Caco-2 (cell line): Measurements from ENCODE around the gene UNC5A. TPM values are rescaled to one million over a fixed set of nuclear protein-coding genes. Genes with fewer than 3 reads are reported as not detected.

Source experiments
- BruUV-seq: library from RNA; stranded (reverse); fragments of 400-500 nt; replicated peaks from 2 replicates; lab custom pipeline; 2021; lab: Mats Ljungman, UMichigan
- CTCF ChIA-PET: fragments of 300-600 bp; sonication (Branson Sonifier 250); formaldehyde crosslinking; loops from one replicate; lab custom pipeline; 2022; ENCODE audit warnings: antibody characterized with exemption; lab: Charles Lee
- POLR2A ChIA-PET: fragments of 300-600 bp; sonication (Branson Sonifier 250); formaldehyde crosslinking; loops from one replicate; lab custom pipeline; 2022; ENCODE audit warnings: antibody characterized with exemption; lab: Charles Lee
- DNase-seq, 2 experiments: peaks; one replicate each; pipeline versions ENCODE4 v3.0.0 to v3.0.0-alpha.2; 2020 to 2022
- H3K27me3 ChIP-seq: replicated peaks from 2 replicates; pipeline ENCODE4 v1.6.0; 2011; ENCODE audit warnings: low read length; ENCODE audit not compliant: control insufficient read depth, insufficient read depth
- H3K36me3 ChIP-seq: 2 replicates; pipeline ENCODE4 v1.5.1; 2011; ENCODE audit warnings: low read length; ENCODE audit not compliant: control insufficient read depth, insufficient read depth
- H3K4me1 ChIP-seq: fragments of 250-450 bp; sonication (Bioruptor Pico); 2 replicates; pipeline ENCODE4 v1.5.1; 2020; ENCODE audit warnings: mild to moderate bottlenecking
- H3K4me3 ChIP-seq: 2 replicates; pipeline ENCODE4 v1.5.1; 2011; ENCODE audit warnings: low read depth, mild to moderate bottlenecking, control low read depth, low read length
- H3K9me3 ChIP-seq: fragments of 250-450 bp; sonication (Bioruptor Pico); 2 replicates; pipeline ENCODE4 v1.5.1; 2020; ENCODE audit warnings: mild to moderate bottlenecking, moderate library complexity
- H3K27ac Mint-ChIP-seq: one replicate; pipeline ENCODE4 v1.8.0; 2022; ENCODE audit warnings: mixed read lengths; ENCODE audit not compliant: unreplicated experiment
- H3K27me3 Mint-ChIP-seq: one replicate; pipeline ENCODE4 v1.8.0; 2022; ENCODE audit warnings: mixed read lengths; ENCODE audit not compliant: insufficient read depth, unreplicated experiment
- H3K36me3 Mint-ChIP-seq: one replicate; pipeline ENCODE4 v1.8.0; 2022; ENCODE audit warnings: mild to moderate bottlenecking, mixed read lengths; ENCODE audit not compliant: insufficient read depth, unreplicated experiment
- H3K4me1 Mint-ChIP-seq: one replicate; pipeline ENCODE4 v1.8.0; 2022; ENCODE audit warnings: low read depth, mixed read lengths; ENCODE audit not compliant: unreplicated experiment
- H3K4me3 Mint-ChIP-seq: one replicate; pipeline ENCODE4 v1.8.0; 2022; ENCODE audit warnings: mild to moderate bottlenecking, moderate library complexity, mixed read lengths; ENCODE audit not compliant: unreplicated experiment
- H3K9me3 Mint-ChIP-seq: one replicate; pipeline ENCODE4 v1.8.0; 2022; ENCODE audit warnings: mixed read lengths; ENCODE audit not compliant: unreplicated experiment
- intact Hi-C: fragments of 100-400 bp; cut with micrococcal nuclease; formaldehyde crosslinking; loops from one replicate; pipeline ENCODE4 v1.10.0; 2022; ENCODE audit not compliant: unreplicated experiment
- total RNA-seq: library from RNA; stranded (reverse); gene quantifications from 2 replicates; pipeline ENCODE4 v1.2.3, GENCODE V29; 2022
- TF ChIP-seq, protein P1 (sequence below), 2 experiments: fragments of 200-600 bp in 1 of 2; IDR thresholded peaks; 1 replicate in 1 of 2; 2 replicates in 1 of 2; pipeline versions ENCODE4 v1.5.1 to v1.8.0; 2011 to 2022; ENCODE audit warnings: antibody characterized with exemption in 1 of 2, control low read depth in 1 of 2, inconsistent platforms in 1 of 2, low read depth in 1 of 2, low read length in 1 of 2, mild to moderate bottlenecking in 1 of 2, moderate library complexity in 1 of 2; ENCODE audit not compliant: insufficient read depth in 1 of 2, severe bottlenecking in 1 of 2, unreplicated experiment in 1 of 2

Gene UNC5A
- total RNA-seq, 1 experiment from 2014 or later, result not detected

DNA sequence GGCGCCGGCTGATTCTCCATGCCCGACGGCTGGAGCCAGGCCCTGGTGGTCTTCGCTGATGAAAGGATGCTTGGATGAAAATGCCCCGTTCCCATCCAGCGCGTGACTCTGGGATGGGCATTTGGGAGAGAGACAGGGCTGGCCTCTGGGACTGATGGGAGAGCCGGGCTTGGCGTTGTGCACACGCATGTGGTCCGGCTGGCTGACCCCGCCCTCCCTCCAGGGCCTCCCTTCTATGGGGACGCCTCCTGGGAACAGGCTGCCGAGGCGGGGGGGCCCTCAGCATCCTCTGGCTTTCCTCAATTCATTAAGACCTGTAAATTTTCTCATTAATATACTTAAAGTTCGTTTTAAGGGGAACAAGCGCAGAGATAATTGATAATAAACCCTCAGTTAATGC is 36.8 kb downstream of the UNC5A start:
- Mint-ChIP-seq H3K36me3 (peaks cover 8% of the 10 kb centered on the region), H3K4me3 (no peak overlapping the region), H3K27me3 (peaks cover 12% of the 10 kb centered on the region), H3K4me1 (no peaks in the 10 kb centered on the region), H3K27ac (no peak overlapping the region), H3K9me3 (no peaks in the 10 kb centered on the region)
- BruUV-seq, result no TSS peak
- no peaks in the 10 kb centered on the region for H3K27me3 ChIP-seq
- no peaks in the 10 kb centered on the region for H3K4me1 ChIP-seq
- ChIA-PET POLR2A (no interaction called here), CTCF (no interaction called here)
- no peak for DNase-seq
- no peaks in the 10 kb centered on the region for H3K36me3 ChIP-seq
- no peaks in the 10 kb centered on the region for H3K9me3 ChIP-seq
- TF ChIP-seq, protein P1, sequence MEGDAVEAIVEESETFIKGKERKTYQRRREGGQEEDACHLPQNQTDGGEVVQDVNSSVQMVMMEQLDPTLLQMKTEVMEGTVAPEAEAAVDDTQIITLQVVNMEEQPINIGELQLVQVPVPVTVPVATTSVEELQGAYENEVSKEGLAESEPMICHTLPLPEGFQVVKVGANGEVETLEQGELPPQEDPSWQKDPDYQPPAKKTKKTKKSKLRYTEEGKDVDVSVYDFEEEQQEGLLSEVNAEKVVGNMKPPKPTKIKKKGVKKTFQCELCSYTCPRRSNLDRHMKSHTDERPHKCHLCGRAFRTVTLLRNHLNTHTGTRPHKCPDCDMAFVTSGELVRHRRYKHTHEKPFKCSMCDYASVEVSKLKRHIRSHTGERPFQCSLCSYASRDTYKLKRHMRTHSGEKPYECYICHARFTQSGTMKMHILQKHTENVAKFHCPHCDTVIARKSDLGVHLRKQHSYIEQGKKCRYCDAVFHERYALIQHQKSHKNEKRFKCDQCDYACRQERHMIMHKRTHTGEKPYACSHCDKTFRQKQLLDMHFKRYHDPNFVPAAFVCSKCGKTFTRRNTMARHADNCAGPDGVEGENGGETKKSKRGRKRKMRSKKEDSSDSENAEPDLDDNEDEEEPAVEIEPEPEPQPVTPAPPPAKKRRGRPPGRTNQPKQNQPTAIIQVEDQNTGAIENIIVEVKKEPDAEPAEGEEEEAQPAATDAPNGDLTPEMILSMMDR (IDR thresholded peaks at IDR 0.05; ENCODE audit: insufficient read depth in 1 of 2, low read depth in 1 of 2, low read length in 1 of 2, severe bottlenecking in 1 of 2, unreplicated experiment in 1 of 2), result no peak
- intact Hi-C loops, result no loop called here
- H3K4me3 ChIP-seq, result no peak overlapping the region

DNA sequence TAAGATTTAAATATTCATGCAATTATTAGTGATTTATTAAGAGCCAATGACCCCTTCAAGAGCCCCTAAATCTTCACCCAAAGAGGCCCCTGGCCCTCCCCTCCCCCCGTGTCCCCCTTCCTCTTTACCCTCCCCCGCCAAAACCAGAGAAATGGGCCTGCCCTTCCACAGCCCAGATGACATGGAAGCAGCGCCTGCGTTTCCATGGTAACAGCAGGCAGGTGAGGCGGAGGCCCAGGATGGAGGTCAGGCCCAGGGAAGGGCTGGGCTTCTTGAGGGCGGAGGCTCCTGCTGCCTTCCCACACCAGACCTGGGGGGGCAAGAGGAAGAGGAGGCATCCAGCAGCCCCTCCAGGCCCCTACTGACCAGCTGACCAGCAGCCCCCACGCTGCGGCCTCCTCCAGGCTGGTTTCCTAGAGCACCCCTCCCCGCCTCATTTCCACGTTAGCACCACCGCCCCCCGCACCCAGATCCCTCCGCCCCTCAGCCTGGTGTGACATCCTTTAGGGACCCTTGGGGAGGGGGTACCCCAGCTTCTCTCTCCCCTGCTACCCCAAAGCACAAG is 37.4 kb downstream of the UNC5A start:
- Mint-ChIP-seq H3K27ac (no peak overlapping the region), H3K36me3 (peaks cover 8% of the 10 kb centered on the region), H3K27me3 (peaks cover 12% of the 10 kb centered on the region), H3K9me3 (no peaks in the 10 kb centered on the region), H3K4me3 (no peak overlapping the region), H3K4me1 (no peaks in the 10 kb centered on the region)
- Histone ChIP-seq H3K27me3 (no peaks in the 10 kb centered on the region), H3K36me3 (no peaks in the 10 kb centered on the region), H3K4me1 (no peaks in the 10 kb centered on the region), H3K9me3 (no peaks in the 10 kb centered on the region), H3K4me3 (no peak overlapping the region)
- no TSS peak for BruUV-seq
- intact Hi-C loops, result no loop called here
- TF ChIP-seq, protein P1 (IDR thresholded peaks at IDR 0.05; ENCODE audit: insufficient read depth in 1 of 2, low read depth in 1 of 2, low read length in 1 of 2, severe bottlenecking in 1 of 2, unreplicated experiment in 1 of 2), result no peak
- ChIA-PET POLR2A (no interaction called here), CTCF (no interaction called here)
- no peak for DNase-seq

DNA sequence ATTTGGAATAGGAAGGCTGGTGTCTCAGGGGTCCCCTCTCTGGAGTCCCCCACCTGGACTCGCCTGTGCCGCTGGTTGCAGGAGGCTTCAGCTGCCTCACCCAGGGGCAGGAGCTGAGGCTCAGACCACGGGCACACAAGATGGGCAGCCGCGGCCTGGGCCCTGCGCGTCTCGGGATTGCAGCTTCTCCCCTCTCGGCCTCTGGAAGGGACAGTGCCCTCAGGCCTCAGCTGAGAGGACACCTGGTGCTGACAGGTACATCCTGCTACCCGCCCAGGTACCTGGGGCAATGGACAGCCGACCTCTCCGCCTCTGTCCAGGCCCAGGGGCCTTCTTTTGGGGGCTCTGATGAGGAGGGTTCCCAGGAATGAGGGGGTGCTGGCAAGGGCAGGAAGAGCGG is 38.3 kb downstream of the UNC5A start:
- ChIA-PET CTCF (no interaction called here), POLR2A (no interaction called here)
- peaks cover 8% of the 10 kb centered on the region for H3K36me3 Mint-ChIP-seq
- Histone ChIP-seq H3K4me3 (no peak overlapping the region), H3K9me3 (no peaks in the 10 kb centered on the region), H3K4me1 (no peaks in the 10 kb centered on the region), H3K27me3 (no peaks in the 10 kb centered on the region), H3K36me3 (no peaks in the 10 kb centered on the region)
- H3K9me3 Mint-ChIP-seq, result no peaks in the 10 kb centered on the region
- peaks cover 12% of the 10 kb centered on the region for H3K27me3 Mint-ChIP-seq
- H3K27ac Mint-ChIP-seq, result no peak overlapping the region
- intact Hi-C loops, result no loop called here
- H3K4me1 Mint-ChIP-seq, result no peaks in the 10 kb centered on the region
- DNase-seq, result no peak
- no peak overlapping the region for H3K4me3 Mint-ChIP-seq
- TF ChIP-seq, protein P1 (IDR thresholded peaks at IDR 0.05; ENCODE audit: insufficient read depth in 1 of 2, low read depth in 1 of 2, low read length in 1 of 2, severe bottlenecking in 1 of 2, unreplicated experiment in 1 of 2), result no peak
- BruUV-seq, result no TSS peak
